ENCODE data around the gene CDCA8.

Gene CDCA8

GRCh38 chr1:37748565-37748964 lies 56.2 kb downstream of the CDCA8 start:
- no peak for DNase-seq (ENCODE audit: low read depth)
- no peak overlapping the region for H3K4me3 ChIP-seq (ENCODE audit: low read length)
- no peak for TF ChIP-seq CTCF (conservative IDR thresholded peaks at IDR 0.05; ENCODE audit: low read depth, low read length)

GRCh38 chr1:37752213-37752582 lies 59.9 kb downstream of the CDCA8 start:
- DNase-seq (ENCODE audit: low read depth) = no peak
- no peak overlapping the region for H3K4me3 ChIP-seq (ENCODE audit: low read length)
- no peak for TF ChIP-seq CTCF (conservative IDR thresholded peaks at IDR 0.05; ENCODE audit: low read depth, low read length)

GRCh38 chr1:37752583-37753471 lies 60.5 kb downstream of the CDCA8 start:
- no peak overlapping the region for H3K4me3 ChIP-seq (ENCODE audit: low read length)
- TF ChIP-seq CTCF (conservative IDR thresholded peaks at IDR 0.05; ENCODE audit: low read depth, low read length) = no peak
- DNase-seq (ENCODE audit: low read depth) = no peak

GRCh38 chr1:37753473-37754321 lies 61.4 kb downstream of the CDCA8 start:
- no peak for DNase-seq (ENCODE audit: low read depth)
- no peak for TF ChIP-seq CTCF (conservative IDR thresholded peaks at IDR 0.05; ENCODE audit: low read depth, low read length)
- H3K4me3 ChIP-seq (ENCODE audit: low read length) = no peak overlapping the region

- no peak for TF ChIP-seq CTCF (conservative IDR thresholded peaks at IDR 0.05; ENCODE audit: low read depth, low read length)
- H3K4me3 ChIP-seq (ENCODE audit: low read length) = no peak overlapping the region
- no peak for DNase-seq (ENCODE audit: low read depth)
Measured at GRCh38 chr1:37755290-37755689, 63.0 kb downstream of the CDCA8 start.

- no peak overlapping the region for H3K4me3 ChIP-seq (ENCODE audit: low read length)
- no peak for TF ChIP-seq CTCF (conservative IDR thresholded peaks at IDR 0.05; ENCODE audit: low read depth, low read length)
- no peak for DNase-seq (ENCODE audit: low read depth)
Measured at GRCh38 chr1:37755951-37756560, 63.7 kb downstream of the CDCA8 start.

Measured in retinal pigment epithelial cell (primary cell).